K562 (cell line): ENCODE results near the gene UBE2N. TPM values are rescaled to one million over a fixed set of nuclear protein-coding genes. Genes with fewer than 3 reads are reported as not detected.
A peak's percentile ranks its signal among the peaks of the same experiment; 100 is the strongest.

Source experiments
- EGR1 ChIP-seq: fragments of 450-650 bp; conservative IDR thresholded peaks from 2 replicates; pipeline ENCODE4 v1.6.1; 2017; ENCODE audit warnings: mild to moderate bottlenecking
- EHMT2 ChIP-seq: fragments of 450-650 bp; IDR thresholded peaks from 2 replicates; pipeline ENCODE4 v1.6.1; 2018; ENCODE audit warnings: antibody characterized with exemption
- ETS1 ChIP-seq: conservative IDR thresholded peaks from 2 replicates; pipeline ENCODE4 v1.6.1; 2011; ENCODE audit warnings: low read depth, mild to moderate bottlenecking, low read length; ENCODE audit not compliant: control insufficient read depth
- FOXJ2 ChIP-seq: fragments of 200-800 bp; sonication (Bioruptor generic); IDR thresholded peaks from 2 replicates; pipeline ENCODE4 v1.6.1; 2016; ENCODE audit warnings: missing genetic modification characterization, missing compliant biosample characterization
- HNRNPK ChIP-seq: fragments of 200-400 bp; formaldehyde crosslinking; IDR thresholded peaks from one replicate; pipeline ENCODE4 v1.6.1; 2018; ENCODE audit warnings: mild to moderate bottlenecking, low read depth, low read length; ENCODE audit not compliant: poor library complexity, severe bottlenecking
- KAT7 ChIP-seq: sonication (generic); formaldehyde crosslinking; IDR thresholded peaks from 2 replicates; pipeline ENCODE4 v1.8.0; 2022; ENCODE audit warnings: missing genetic modification reagents, mild to moderate bottlenecking, borderline replicate concordance
- NR1H2 ChIP-seq: sonication (generic); formaldehyde crosslinking; IDR thresholded peaks from 2 replicates; pipeline ENCODE4 v1.4.0; 2020; ENCODE audit warnings: mild to moderate bottlenecking, missing genetic modification reagents
- SAFB2 ChIP-seq: fragments of 200-400 bp; formaldehyde crosslinking; IDR thresholded peaks from 2 replicates; pipeline ENCODE4 v1.6.1; 2018; ENCODE audit warnings: borderline replicate concordance, low read length, low read depth, moderate library complexity; ENCODE audit not compliant: severe bottlenecking
- ZBTB2 ChIP-seq: fragments of 450-650 bp; IDR thresholded peaks from 2 replicates; pipeline ENCODE4 v1.6.1; 2016; ENCODE audit warnings: antibody characterized with exemption
- ZBTB26 ChIP-seq: fragments of 450-650 bp; formaldehyde crosslinking; IDR thresholded peaks from 2 replicates; pipeline ENCODE4 v1.4.0; 2022; ENCODE audit warnings: missing genetic modification characterization
- ZEB2 ChIP-seq: fragments of 450-650 bp; IDR thresholded peaks from 2 replicates; pipeline ENCODE4 v1.6.1; 2016
- ZFP30 ChIP-seq: fragments of 250-450 bp; sonication (Bioruptor Pico); IDR thresholded peaks from 2 replicates; pipeline ENCODE4 v1.8.0; 2022; ENCODE audit warnings: moderate library complexity, mild to moderate bottlenecking, inconsistent platforms, borderline replicate concordance
- ZNF239 ChIP-seq: fragments of 250-450 bp; sonication (Bioruptor Pico); IDR thresholded peaks from 2 replicates; pipeline ENCODE4 v1.4.0; 2020; ENCODE audit warnings: mild to moderate bottlenecking
- ZNF253 ChIP-seq: fragments of 250-450 bp; sonication (Bioruptor Pico); conservative IDR thresholded peaks from 2 replicates; pipeline ENCODE4 v1.6.1; 2021; ENCODE audit warnings: mild to moderate bottlenecking
- ZNF408 ChIP-seq: fragments of 250-450 bp; sonication (Bioruptor Pico); IDR thresholded peaks from 2 replicates; pipeline ENCODE4 v1.4.0; 2020; ENCODE audit warnings: low read depth, mild to moderate bottlenecking, moderate library complexity
- ZNF639 ChIP-seq, 2 experiments: fragments of 200-800 bp in 1 of 2; sonication (Bioruptor generic) in 1 of 2; sonication (generic) in 1 of 2; formaldehyde crosslinking in 1 of 2; IDR thresholded peaks in 1 of 2; conservative IDR thresholded peaks in 1 of 2; 2 replicates each; pipeline versions ENCODE4 v1.5.0 to v1.6.1; 2016 to 2020; ENCODE audit warnings: missing compliant biosample characterization in 1 of 2, missing genetic modification characterization in 1 of 2, missing genetic modification reagents in 1 of 2
- ZNF830 ChIP-seq: fragments of 250-450 bp; sonication (Bioruptor Pico); IDR thresholded peaks from 2 replicates; pipeline ENCODE4 v1.5.0; 2021; ENCODE audit warnings: mild to moderate bottlenecking
- polyA plus RNA-seq, 8 experiments: library from polyadenylated mRNA; depleted of rRNA in 4 of 8; stranded (reverse) in 5 of 8; unstranded in 3 of 8; fragments of >200 nt; fragmentation: Nextera tagmentation in 2 of 8; fragmentation: Illumina TruSeq in 1 of 8; extraction: Ambion mirVana in 2 of 8; extraction: Trizol in 1 of 8; gene quantifications; 2 replicates each; pipeline versions ENCODE4 v1.2.1 to v1.2.3, GENCODE V29; 2011 to 2014; ENCODE audit warnings: inconsistent platforms in 1 of 8, missing spikeins in 1 of 8
- total RNA-seq, 7 experiments: library from RNA; depleted of rRNA in 6 of 7; stranded (reverse); fragments of >200 nt in 6 of 7; fragmentation: Illumina TruSeq in 2 of 7; extraction: Trizol in 2 of 7; gene quantifications; 2 replicates each; pipeline versions ENCODE4 v1.2.1 to v1.2.3, GENCODE V29; 2011 to 2021; ENCODE audit warnings: low replicate concordance in 1 of 7
- TF ChIP-seq, protein P1 (sequence below), 3 experiments: IDR thresholded peaks in 2 of 3; conservative IDR thresholded peaks in 1 of 3; 2 replicates each; pipeline ENCODE4 v1.5.1; 2011 to 2012; ENCODE audit warnings: low read length in 3 of 3, mild to moderate bottlenecking in 3 of 3, control low read depth in 2 of 3, improper control_type of control experiment in 1 of 3, inconsistent platforms in 1 of 3, low read depth in 1 of 3, mixed read lengths in 1 of 3, moderate library complexity in 1 of 3; ENCODE audit not compliant: insufficient read depth in 2 of 3
- TF ChIP-seq, protein P2 (sequence below): fragments of 250-450 bp; sonication (Bioruptor Pico); IDR thresholded peaks from 2 replicates; pipeline ENCODE4 v1.8.0; 2022; ENCODE audit warnings: moderate library complexity, mild to moderate bottlenecking, inconsistent platforms

UBE2N gene
- total and polyA plus RNA-seq, 9 of the 15 experiments (the other 6 are each of a cell fraction or from before 2014, with no cell fraction given): 189 to 826 (median 260) TPM

DNA sequence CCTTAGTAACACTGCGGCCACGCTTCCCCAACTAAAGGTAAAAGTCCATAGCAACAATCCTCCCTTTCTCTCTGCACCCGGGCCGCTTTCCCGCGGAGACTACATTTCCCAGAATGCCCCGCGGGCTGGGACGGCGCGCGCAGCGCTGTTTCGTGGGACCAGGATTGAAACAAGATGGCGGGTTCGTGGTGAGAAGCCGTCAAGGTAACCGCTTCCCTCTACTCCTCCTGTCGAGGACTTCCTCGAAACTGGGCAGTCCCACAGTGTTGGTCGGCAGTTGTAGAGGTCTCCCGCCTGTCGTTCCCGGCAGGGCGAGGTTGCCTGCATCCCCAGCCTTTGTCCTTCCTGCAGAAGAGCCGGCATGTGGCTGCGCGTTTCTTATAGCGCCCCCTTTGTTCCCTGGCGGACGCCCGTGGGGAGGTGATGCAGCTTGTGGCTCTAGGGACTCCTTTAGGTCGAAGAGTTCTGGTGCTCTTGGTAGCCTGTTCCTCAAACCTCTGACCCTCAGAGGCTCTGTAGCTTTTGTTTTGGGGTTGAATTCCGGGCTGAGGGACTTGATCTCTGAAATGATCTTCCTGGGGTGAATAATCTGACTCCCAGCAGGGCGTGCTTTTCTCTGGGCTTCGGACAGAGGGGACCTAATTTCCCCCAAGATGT lies 25.7 kb upstream of the UBE2N start, which contains the start of gene MRPL42 (continued):
- TF ChIP-seq ZNF639 (CRISPR knock-in tag; conservative IDR thresholded peaks at IDR 0.05 in 1 of 2, IDR thresholded peaks at IDR 0.05 in 1 of 2) (no peak), KAT7 (CRISPR knock-in tag) (peak; percentile 74; the same call in 1 of the 2 replicates), ZNF830 (CRISPR knock-in tag) (no peak), ZBTB2 (0 out of 2 replicates have a peak, but pooled peaks have one; percentile 48), HNRNPK (no peak), SAFB2 (no peak), EGR1 (no peak; the same call in 1 of the 2 replicates), ZNF239 (CRISPR knock-in tag) (peak; percentile 38; the same call in 1 of the 2 replicates), ZEB2 (no peak), ZBTB26 (CRISPR knock-in tag) (0 out of 2 replicates have a peak, but pooled peaks have one; percentile 42), EHMT2 (peak; percentile 59; the same call in 1 of the 2 replicates), ZNF253 (CRISPR knock-in tag) (no peak), ZFP30 (CRISPR knock-in tag) (no peak), ZNF408 (CRISPR knock-in tag) (no peak), NR1H2 (CRISPR knock-in tag) (0 out of 2 replicates have a peak, but pooled peaks have one; percentile 35), FOXJ2 (peak; percentile 55; the same call in 1 of the 2 replicates), ETS1 (peak; percentile 75)
- TF ChIP-seq, protein P1, sequence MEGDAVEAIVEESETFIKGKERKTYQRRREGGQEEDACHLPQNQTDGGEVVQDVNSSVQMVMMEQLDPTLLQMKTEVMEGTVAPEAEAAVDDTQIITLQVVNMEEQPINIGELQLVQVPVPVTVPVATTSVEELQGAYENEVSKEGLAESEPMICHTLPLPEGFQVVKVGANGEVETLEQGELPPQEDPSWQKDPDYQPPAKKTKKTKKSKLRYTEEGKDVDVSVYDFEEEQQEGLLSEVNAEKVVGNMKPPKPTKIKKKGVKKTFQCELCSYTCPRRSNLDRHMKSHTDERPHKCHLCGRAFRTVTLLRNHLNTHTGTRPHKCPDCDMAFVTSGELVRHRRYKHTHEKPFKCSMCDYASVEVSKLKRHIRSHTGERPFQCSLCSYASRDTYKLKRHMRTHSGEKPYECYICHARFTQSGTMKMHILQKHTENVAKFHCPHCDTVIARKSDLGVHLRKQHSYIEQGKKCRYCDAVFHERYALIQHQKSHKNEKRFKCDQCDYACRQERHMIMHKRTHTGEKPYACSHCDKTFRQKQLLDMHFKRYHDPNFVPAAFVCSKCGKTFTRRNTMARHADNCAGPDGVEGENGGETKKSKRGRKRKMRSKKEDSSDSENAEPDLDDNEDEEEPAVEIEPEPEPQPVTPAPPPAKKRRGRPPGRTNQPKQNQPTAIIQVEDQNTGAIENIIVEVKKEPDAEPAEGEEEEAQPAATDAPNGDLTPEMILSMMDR (IDR thresholded peaks at IDR 0.05 in 2 of 3, conservative IDR thresholded peaks at IDR 0.05 in 1 of 3; ENCODE audit: insufficient read depth in 2 of 3, low read depth in 1 of 3, low read length in 3 of 3): peak; percentile 77 to 94 (median 92)
- TF ChIP-seq, protein P2, sequence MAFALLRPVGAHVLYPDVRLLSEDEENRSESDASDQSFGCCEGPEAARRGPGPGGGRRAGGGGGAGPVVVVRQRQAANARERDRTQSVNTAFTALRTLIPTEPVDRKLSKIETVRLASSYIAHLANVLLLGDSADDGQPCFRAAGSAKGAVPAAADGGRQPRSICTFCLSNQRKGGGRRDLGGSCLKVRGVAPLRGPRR (CRISPR knock-in tag): no peak
